ENCODE results near the gene SEL1L3.

GRCh38 chr4:25900310-25900709 lies 37.5 kb upstream of the SEL1L3 start:
- TF ChIP-seq EZH2 (IDR thresholded peaks at IDR 0.05; ENCODE audit: low read length, missing control alignments) (no peak), CTCF (conservative IDR thresholded peaks at IDR 0.05 in 1 of 2, IDR thresholded peaks at IDR 0.05 in 1 of 2; ENCODE audit: low read depth in 1 of 2, low read length in 2 of 2) (no peak)
